ENCODE measurements around the gene AHCTF1.

Gene AHCTF1

GRCh38 chr1:246797597-246797996, 134.2 kb downstream of the AHCTF1 start:
- DNase-seq (ENCODE audit: low spot score) = no peak

GRCh38 chr1:246797157-246797556, 134.6 kb downstream of the AHCTF1 start:
- no peak for DNase-seq (ENCODE audit: low spot score)

GRCh38 chr1:246795906-246796694, 135.6 kb downstream of the AHCTF1 start:
- DNase-seq (ENCODE audit: low spot score) = no peak

- peak; percentile 16 for DNase-seq (ENCODE audit: low spot score)
Measured at GRCh38 chr1:246794828-246795671, 136.7 kb downstream of the AHCTF1 start.

GRCh38 chr1:246794048-246794827, 137.5 kb downstream of the AHCTF1 start:
- no peak for DNase-seq (ENCODE audit: low spot score)

GRCh38 chr1:246793356-246793896, 138.3 kb downstream of the AHCTF1 start:
- DNase-seq (ENCODE audit: low spot score) = no peak

- DNase-seq (ENCODE audit: low spot score) = no peak
Measured at GRCh38 chr1:246792603-246793002, 139.1 kb downstream of the AHCTF1 start.

GRCh38 chr1:246791303-246791918, 140.3 kb downstream of the AHCTF1 start:
- DNase-seq (ENCODE audit: low spot score) = no peak

GRCh38 chr1:246790833-246791232, 140.9 kb downstream of the AHCTF1 start:
- DNase-seq (ENCODE audit: low spot score) = no peak

GRCh38 chr1:246790364-246790763, 141.4 kb downstream of the AHCTF1 start:
- DNase-seq (ENCODE audit: low spot score) = no peak

- no peak for DNase-seq (ENCODE audit: low spot score)
Measured at GRCh38 chr1:246789454-246790339, 142.1 kb downstream of the AHCTF1 start.

All from SW480 (cell line).